A549 (cell line): ENCODE results near the gene SMS. TPM values are rescaled to one million over a fixed set of nuclear protein-coding genes. Genes with fewer than 3 reads are reported as not detected.

Experiments
- ATAC-seq, 2 experiments: fragments of 200-7000 bp in 1 of 2; fragments of >200 bp in 1 of 2; cut with Nextera tagmentation in 1 of 2; cut with Tn5 transposase in 1 of 2; 3 replicates each; pipeline versions ENCODE4 v1.8.0 to v1.9.1; 2018 to 2020; ENCODE audit warnings: mild to moderate bottlenecking in 1 of 2, moderate library complexity in 1 of 2
- CTCF ChIA-PET: fragments of 300-600 bp; sonication (Branson Sonifier 250); formaldehyde crosslinking; extraction: SDS; loops from one replicate; lab custom pipeline; 2021; ENCODE audit warnings: antibody characterized with exemption, inconsistent platforms; lab: Yijun Ruan, JAX
- POLR2A ChIA-PET: fragments of 350-600 bp; formaldehyde crosslinking; extraction: SDS; loops from one replicate; lab custom pipeline; 2021; ENCODE audit warnings: antibody characterized with exemption, inconsistent platforms; lab: Yijun Ruan, JAX
- DNase-seq, 2 experiments: peaks; one replicate each; pipeline versions ENCODE4 v3.0.0 to v3.0.0-alpha.2; 2011 to 2016; ENCODE audit warnings: low read depth in 1 of 2, low spot score in 1 of 2
- FAIRE-seq: peaks from 2 replicates; lab custom pipeline; 2011; peaks lifted over from hg19 to GRCh38; lab: Jason Lieb, UNC
- H3K27ac ChIP-seq, 2 experiments: fragments of >200 bp; sonication (Bioruptor Twin); formaldehyde crosslinking; 3 replicates each; pipeline ENCODE4 v1.5.1; 2016 to 2017
- H3K4me1 ChIP-seq: fragments of >200 bp; sonication (Bioruptor Twin); formaldehyde crosslinking; 3 replicates; pipeline ENCODE4 v1.6.1; 2016
- H3K4me2 ChIP-seq: fragments of >200 bp; sonication (Bioruptor Twin); formaldehyde crosslinking; 3 replicates; pipeline ENCODE4 v1.6.1; 2016
- H3K4me3 ChIP-seq: fragments of >200 bp; sonication (Bioruptor Twin); formaldehyde crosslinking; 3 replicates; pipeline ENCODE4 v1.5.1; 2016
- H3K9me3 ChIP-seq: fragments of >200 bp; sonication (Bioruptor Twin); formaldehyde crosslinking; 3 replicates; pipeline ENCODE4 v1.6.1; 2016
- BCL3 ChIP-seq: fragments of >200 bp; sonication (Bioruptor Twin); formaldehyde crosslinking; IDR thresholded peaks from 3 replicates; pipeline ENCODE4 v1.6.1; 2016
- CTCF ChIP-seq: fragments of >200 bp; sonication (Bioruptor Twin); formaldehyde crosslinking; IDR thresholded peaks from 3 replicates; pipeline ENCODE4 v1.5.1; 2016
- FOSL2 ChIP-seq, 2 experiments: fragments of 450-650 bp in 1 of 2; fragments of >200 bp in 1 of 2; sonication (Bioruptor Twin) in 1 of 2; formaldehyde crosslinking; IDR thresholded peaks; 2 replicates each; pipeline versions ENCODE4 v1.5.0 to v1.6.1; 2016 to 2020; ENCODE audit warnings: mild to moderate bottlenecking in 1 of 2, moderate library complexity in 1 of 2
- HMGXB4 ChIP-seq: fragments of 250-450 bp; sonication (Bioruptor Pico); IDR thresholded peaks from 2 replicates; pipeline ENCODE4 v1.5.0; 2021; ENCODE audit warnings: mild to moderate bottlenecking, moderate library complexity, borderline replicate concordance
- HOXA7 ChIP-seq: fragments of 250-450 bp; sonication (Bioruptor Pico); IDR thresholded peaks from 2 replicates; pipeline ENCODE4 v1.5.0; 2020; ENCODE audit warnings: mild to moderate bottlenecking, moderate library complexity
- KDM1A ChIP-seq: fragments of 200-600 bp; sonication (generic); IDR thresholded peaks from 2 replicates; pipeline ENCODE4 v1.6.1; 2016; ENCODE audit warnings: low read depth, mild to moderate bottlenecking
- KDM5A ChIP-seq: fragments of 200-600 bp; sonication (generic); IDR thresholded peaks from 2 replicates; pipeline ENCODE4 v1.6.1; 2016; ENCODE audit warnings: antibody characterized with exemption, mild to moderate bottlenecking
- MAFK ChIP-seq: fragments of 450-650 bp; IDR thresholded peaks from 2 replicates; pipeline ENCODE4 v1.6.1; 2014; ENCODE audit not compliant: partially characterized antibody
- MAX ChIP-seq: IDR thresholded peaks from 2 replicates; pipeline ENCODE4 v1.6.1; 2012
- NR3C1 ChIP-seq: fragments of >200 bp; sonication (Bioruptor Twin); formaldehyde crosslinking; IDR thresholded peaks from 3 replicates; pipeline ENCODE4 v1.6.1; 2017
- RCOR1 ChIP-seq: fragments of 150-350 bp; IDR thresholded peaks from 2 replicates; pipeline ENCODE4 v1.6.1; 2014; ENCODE audit warnings: antibody characterized with exemption, low read length, low read depth
- REST ChIP-seq: fragments of 200-600 bp; sonication (generic); IDR thresholded peaks from 2 replicates; pipeline ENCODE4 v1.6.1; 2016; ENCODE audit warnings: antibody characterized with exemption, mild to moderate bottlenecking, moderate library complexity
- ZSCAN20 ChIP-seq: fragments of 250-450 bp; sonication (Bioruptor Pico); IDR thresholded peaks from 2 replicates; pipeline ENCODE4 v1.8.0; 2022; ENCODE audit warnings: mild to moderate bottlenecking, moderate library complexity
- WGBS: methylation state at CpG from one replicate; pipeline ENCODE4 v1.1.6; 2017; ENCODE audit errors: missing lambda C conversion rate; 5-methylcytosine and 5-hydroxymethylcytosine counted together
- polyA plus RNA-seq, 4 experiments: library from polyadenylated mRNA; depleted of rRNA in 3 of 4; stranded (reverse); fragments of >200 nt; fragmentation: RNase III in 1 of 4; extraction: RNeasy Plus Mini Kit Qiagen cat#74134 plus additional on column Dnase treatment in 1 of 4; gene quantifications; 2 replicates in 3 of 4; 3 replicates in 1 of 4; pipeline ENCODE4 v1.2.3, GENCODE V29; 2011 to 2017

Gene SMS
- polyA plus RNA-seq, 2 of the 4 experiments (the other 2 are of a cell fraction): 129 to 180 TPM

- H3K27ac ChIP-seq: no peak overlapping the region
- no peak overlapping the region for H3K4me2 ChIP-seq
- DNase-seq (no peak), ATAC-seq (no peak), FAIRE-seq (no peak)
- peaks cover 21% of the 10 kb centered on the region for H3K4me1 ChIP-seq
- no peak for TF ChIP-seq FOSL2 (IDR thresholded peaks at IDR 0.05)
- no peak for TF ChIP-seq FOSL2 (CRISPR knock-in tag; IDR thresholded peaks at IDR 0.05)
- no peak for TF ChIP-seq KDM5A
- no peak for TF ChIP-seq RCOR1
- no peak for TF ChIP-seq HMGXB4 (CRISPR knock-in tag)
- no peak for TF ChIP-seq NR3C1
- ChIA-PET POLR2A (no interaction called here), CTCF (interaction anchor here (0.6 to 1.1 kb wide), 2 partner anchors 10 to 14 kb away, joined by 3 read pairs; no protein-coding TSS in a partner anchor)
- H3K4me3 ChIP-seq: no peak overlapping the region
- no peaks in the 10 kb centered on the region for H3K9me3 ChIP-seq
Observed at GRCh38 chrX:21962361-21962760, 21.9 kb downstream of the SMS start.

- WGBS: 90% methylated on average over 7 of the region's 7 CpGs
- no peak for DNase-seq
- no peak for FAIRE-seq
- H3K4me1 ChIP-seq: peaks cover 21% of the 10 kb centered on the region
- no peak for TF ChIP-seq BCL3
- TF ChIP-seq, all 56 proteins: peak for 0
- no peak for ATAC-seq
- Histone ChIP-seq H3K27ac (no peak overlapping the region), H3K9me3 (no peaks in the 10 kb centered on the region), H3K4me3 (no peak overlapping the region), H3K4me2 (no peak overlapping the region)
- CTCF ChIA-PET: interaction anchor here (0.6 to 1.1 kb wide), 3 partner anchors 9 to 124 kb away, joined by 3 read pairs; partner anchors contain the start of gene MBTPS2
- POLR2A ChIA-PET: no interaction called here
Observed at GRCh38 chrX:21963269-21963668, 22.8 kb downstream of the SMS start.

- POLR2A ChIA-PET: no interaction called here
- H3K27ac ChIP-seq: no peak overlapping the region
- FAIRE-seq: no peak
- TF ChIP-seq REST (no peak), HOXA7 (CRISPR knock-in tag) (no peak), CTCF (no peak), MAX (no peak), ZSCAN20 (no peak), MAFK (no peak), KDM1A (no peak), NR3C1 (no peak)
- TF ChIP-seq, all 56 proteins: peak for 0
- Histone ChIP-seq H3K4me1 (peaks cover 21% of the 10 kb centered on the region), H3K4me2 (no peak overlapping the region), H3K4me3 (no peak overlapping the region), H3K9me3 (no peaks in the 10 kb centered on the region)
- no peak for ATAC-seq
- DNase-seq: no peak
- 89% methylated on average over 7 of the region's 8 CpGs for WGBS
- CTCF ChIA-PET: interaction anchor here (0.7 kb wide), 1 partner anchor 13 kb away, joined by 3 read pairs; no protein-coding TSS in a partner anchor
Observed at GRCh38 chrX:21963731-21964405, 23.4 kb downstream of the SMS start.
